Measurements from ENCODE around the gene PLCL2. TPM values are rescaled to one million over a fixed set of nuclear protein-coding genes. Genes with fewer than 3 reads are reported as not detected.
A peak's percentile ranks its signal among the peaks of the same experiment; 100 is the strongest.
"Not testable (repeated sequence)": the region's sequence is repeated elsewhere in the genome, so short reads cannot be mapped to it uniquely, and the experiment has no call there.

PLCL2 gene
- total and polyA plus RNA-seq, 5 experiments from 2014 or later, result 57.7 to 86.3 (median 84.4) TPM

- peaks cover 0 to 2% (median 0%) of the 10 kb centered on the region in 9 donors for H3K9me3 Mint-ChIP-seq
- POLR2A ChIA-PET, result interaction anchor here (0.6 kb wide), 1 partner anchor 67 kb away, joined by 3 read pairs; no protein-coding TSS in a partner anchor
- no peak for ATAC-seq
- peaks cover 19 to 53% (median 44%) of the 10 kb centered on the region in 4 donors for H3K4me1 Mint-ChIP-seq
- H3K4me3 Mint-ChIP-seq, result peak overlapping the region in 6 of 10 donors; percentile 7 to 66 (median 32)
- DNase-seq, result no peak
- H3K36me3 Mint-ChIP-seq, result peaks cover 0 to 2% (median 2%) of the 10 kb centered on the region in 3 donors
- H3K27me3 Mint-ChIP-seq, result no peaks in the 10 kb centered on the region
- H3K27ac Mint-ChIP-seq, result peak overlapping the region in 5 of 10 donors; percentile 0 to 57 (median 12)
Observed at GRCh38 chr3:16950845-16951244, 66.1 kb downstream of the PLCL2 start.

DNA sequence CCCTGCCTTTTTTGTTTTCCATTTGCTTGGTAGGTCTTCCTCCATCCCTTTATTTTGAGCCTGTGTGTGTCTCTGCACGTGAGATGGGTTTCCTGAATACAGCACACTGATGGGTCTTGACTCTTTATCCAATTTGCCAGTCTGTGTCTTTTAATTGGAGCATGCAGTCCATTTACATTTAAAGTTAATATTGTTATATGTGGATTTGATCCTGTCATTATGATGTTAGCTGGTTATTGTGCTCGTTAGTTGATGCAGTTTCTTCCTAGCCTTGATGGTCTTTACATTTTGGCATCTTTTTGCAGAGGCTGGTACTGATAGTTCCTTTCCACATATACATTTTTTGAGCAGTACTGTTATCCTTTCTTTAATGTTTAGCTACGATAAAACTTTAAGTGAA, 73.1 kb downstream of the PLCL2 start:
- DNase-seq, ATAC-seq, H3K27me3 Mint-ChIP-seq, POLR2A ChIA-PET: not testable (repeated sequence)
- peaks cover 0 to 20% (median 4%) of the 10 kb centered on the region in 9 donors for H3K9me3 Mint-ChIP-seq
- peaks cover 7 to 17% (median 10%) of the 10 kb centered on the region in 3 donors for H3K36me3 Mint-ChIP-seq
- H3K27ac Mint-ChIP-seq, result peak overlapping the region in 1 of 10 donors; percentile 29
- peak overlapping the region in 1 of 10 donors; percentile 28 for H3K4me3 Mint-ChIP-seq
- H3K4me1 Mint-ChIP-seq, result peaks cover 27 to 59% (median 42%) of the 10 kb centered on the region in 4 donors

GRCh38 chr3:16960125-16960524, 75.4 kb downstream of the PLCL2 start:
- POLR2A ChIA-PET, result no interaction called here
- DNase-seq (no peak), ATAC-seq (no peak)
- H3K9me3 Mint-ChIP-seq, result peaks cover 0 to 20% (median 5%) of the 10 kb centered on the region in 9 donors
- H3K36me3 Mint-ChIP-seq, result peaks cover 7 to 17% (median 10%) of the 10 kb centered on the region in 3 donors
- peak overlapping the region in 1 of 10 donors; percentile 37 for H3K4me3 Mint-ChIP-seq
- peaks cover 27 to 57% (median 46%) of the 10 kb centered on the region in 4 donors for H3K4me1 Mint-ChIP-seq
- H3K27ac Mint-ChIP-seq, result peak overlapping the region in 7 of 10 donors; percentile 10 to 58 (median 41)
- no peaks in the 10 kb centered on the region for H3K27me3 Mint-ChIP-seq

- no peak for ATAC-seq
- peaks cover 7 to 21% (median 13%) of the 10 kb centered on the region in 3 donors for H3K36me3 Mint-ChIP-seq
- H3K27ac Mint-ChIP-seq, result peak overlapping the region; percentile 3 to 61 (median 34)
- peaks cover 27 to 56% (median 45%) of the 10 kb centered on the region in 4 donors for H3K4me1 Mint-ChIP-seq
- POLR2A ChIA-PET, result interaction anchor here (0.7 kb wide), 1 partner anchor 119 kb away, joined by 3 read pairs; no protein-coding TSS in a partner anchor
- peak in 1 of 10 donors; percentile 37 for DNase-seq
- H3K9me3 Mint-ChIP-seq, result peaks cover 0 to 20% (median 5%) of the 10 kb centered on the region in 9 donors
- H3K27me3 Mint-ChIP-seq, result no peaks in the 10 kb centered on the region
- H3K4me3 Mint-ChIP-seq, result no peak overlapping the region
Observed at GRCh38 chr3:16961621-16962205, 77.0 kb downstream of the PLCL2 start.

- H3K4me3 Mint-ChIP-seq, result no peak overlapping the region
Observed at GRCh38 chr3:16975083-16975482, 90.3 kb downstream of the PLCL2 start.

DNA sequence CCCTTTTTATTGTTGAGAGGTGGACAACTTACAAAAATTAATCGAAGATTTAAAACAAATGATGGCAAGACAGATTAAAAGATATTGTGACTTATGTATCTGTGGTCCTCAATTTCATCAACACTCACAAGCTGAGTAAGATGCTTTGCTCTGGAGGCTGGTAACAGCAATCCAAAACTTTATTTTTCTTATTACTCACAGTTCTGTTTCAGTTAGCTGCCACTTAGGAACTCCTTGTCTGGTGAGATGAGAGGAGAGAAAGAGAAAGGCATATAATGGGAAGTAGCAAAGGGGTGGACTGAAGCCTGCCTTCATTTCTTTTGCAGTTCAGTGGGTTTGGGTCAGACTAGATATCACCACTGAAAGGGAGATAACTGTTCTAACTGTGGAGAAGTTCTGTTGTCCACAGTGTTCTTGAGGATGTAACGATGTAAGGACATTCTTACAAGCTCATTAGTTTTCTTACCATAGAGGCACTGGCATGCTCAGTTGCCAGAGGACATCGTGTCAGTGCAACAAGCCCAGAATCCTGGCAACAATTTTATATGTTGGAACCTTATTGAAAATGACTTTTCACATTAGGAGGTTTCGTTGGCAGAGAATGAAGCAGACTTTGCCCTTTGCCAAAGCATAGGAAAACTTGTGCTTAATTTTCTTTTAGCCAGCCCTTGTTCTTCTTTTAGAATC, 93.6 kb downstream of the PLCL2 start:
- ATAC-seq (no peak), DNase-seq (no peak)
- Mint-ChIP-seq H3K4me1 (peaks cover 32 to 75% (median 65%) of the 10 kb centered on the region in 4 donors), H3K36me3 (peaks cover 2 to 14% (median 6%) of the 10 kb centered on the region in 3 donors), H3K4me3 (peak overlapping the region in 1 of 10 donors; percentile 11), H3K27me3 (no peaks in the 10 kb centered on the region), H3K9me3 (peaks cover 0 to 13% (median 2%) of the 10 kb centered on the region in 9 donors), H3K27ac (peak overlapping the region in 8 of 10 donors; percentile 14 to 75 (median 56))
- POLR2A ChIA-PET, result no interaction called here

More at GRCh38 chr3:16975083-16975482, 90.3 kb downstream of the PLCL2 start:
- Mint-ChIP-seq H3K9me3 (peaks cover 0 to 20% (median 13%) of the 10 kb centered on the region in 9 donors), H3K36me3 (peaks cover 14 to 19% (median 18%) of the 10 kb centered on the region in 3 donors), H3K27me3 (no peaks in the 10 kb centered on the region), H3K4me1 (peaks cover 43 to 68% (median 65%) of the 10 kb centered on the region in 4 donors), H3K27ac (peak overlapping the region in 4 of 10 donors; percentile 21 to 80 (median 48))
- DNase-seq, result no peak
- POLR2A ChIA-PET, result no interaction called here
- no peak for ATAC-seq

DNA sequence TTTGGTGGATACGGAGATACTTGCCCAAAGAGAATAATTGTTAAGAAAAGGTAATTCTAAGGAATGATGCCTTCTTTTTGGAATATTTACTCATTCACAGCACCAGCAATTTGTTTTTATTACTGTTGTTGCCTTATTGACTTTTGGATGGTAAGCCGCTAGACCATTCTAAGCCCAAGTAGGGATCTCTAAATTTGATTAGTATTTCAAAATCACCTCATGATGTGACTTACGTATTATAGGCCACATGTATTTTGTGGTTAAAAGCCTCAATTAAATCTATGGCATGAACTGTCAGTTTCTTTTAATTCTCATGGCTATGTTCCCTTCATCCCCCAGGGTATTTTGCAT, 94.1 kb downstream of the PLCL2 start:
- H3K4me1 Mint-ChIP-seq, result peaks cover 28 to 75% (median 61%) of the 10 kb centered on the region in 4 donors
- peak overlapping the region in 5 of 10 donors; percentile 14 to 74 (median 48) for H3K27ac Mint-ChIP-seq
- ATAC-seq (no peak), DNase-seq (no peak)
- H3K27me3 Mint-ChIP-seq, result no peaks in the 10 kb centered on the region
- peaks cover 0 to 7% (median 0%) of the 10 kb centered on the region in 9 donors for H3K9me3 Mint-ChIP-seq
- POLR2A ChIA-PET, result no interaction called here
- H3K4me3 Mint-ChIP-seq, result peak overlapping the region in 1 of 10 donors; percentile 11
- H3K36me3 Mint-ChIP-seq, result peaks cover 1 to 14% (median 2%) of the 10 kb centered on the region in 3 donors

- H3K9me3 Mint-ChIP-seq, POLR2A ChIA-PET, H3K27me3 Mint-ChIP-seq, H3K27ac Mint-ChIP-seq, DNase-seq, ATAC-seq, H3K4me3 Mint-ChIP-seq: not testable (repeated sequence)
- Mint-ChIP-seq H3K4me1 (peaks cover 20 to 74% (median 55%) of the 10 kb centered on the region in 4 donors), H3K36me3 (peaks cover 0 to 13% (median 2%) of the 10 kb centered on the region in 3 donors)
Observed at GRCh38 chr3:16979769-16980515, 95.2 kb downstream of the PLCL2 start.

- ATAC-seq, H3K9me3 Mint-ChIP-seq, DNase-seq, H3K4me3 Mint-ChIP-seq, H3K27me3 Mint-ChIP-seq, POLR2A ChIA-PET: not testable (repeated sequence)
- H3K36me3 Mint-ChIP-seq, result peaks cover 0 to 13% (median 2%) of the 10 kb centered on the region in 3 donors
- peaks cover 20 to 73% (median 55%) of the 10 kb centered on the region in 4 donors for H3K4me1 Mint-ChIP-seq
- H3K27ac Mint-ChIP-seq, result peak overlapping the region in 1 of 10 donors; percentile 31
Observed at GRCh38 chr3:16980526-16980925, 95.8 kb downstream of the PLCL2 start.

- POLR2A ChIA-PET, result no interaction called here
- Mint-ChIP-seq H3K9me3 (no peaks in the 10 kb centered on the region), H3K27me3 (no peaks in the 10 kb centered on the region), H3K36me3 (peaks cover 0 to 11% (median 4%) of the 10 kb centered on the region in 3 donors), H3K4me1 (peaks cover 13 to 75% (median 55%) of the 10 kb centered on the region in 4 donors), H3K27ac (peak overlapping the region in 1 of 10 donors; percentile 56), H3K4me3 (peak overlapping the region in 1 of 10 donors; percentile 59)
- DNase-seq, result no peak
- no peak for ATAC-seq
Observed at GRCh38 chr3:16982460-16982859, 97.7 kb downstream of the PLCL2 start.

DNA sequence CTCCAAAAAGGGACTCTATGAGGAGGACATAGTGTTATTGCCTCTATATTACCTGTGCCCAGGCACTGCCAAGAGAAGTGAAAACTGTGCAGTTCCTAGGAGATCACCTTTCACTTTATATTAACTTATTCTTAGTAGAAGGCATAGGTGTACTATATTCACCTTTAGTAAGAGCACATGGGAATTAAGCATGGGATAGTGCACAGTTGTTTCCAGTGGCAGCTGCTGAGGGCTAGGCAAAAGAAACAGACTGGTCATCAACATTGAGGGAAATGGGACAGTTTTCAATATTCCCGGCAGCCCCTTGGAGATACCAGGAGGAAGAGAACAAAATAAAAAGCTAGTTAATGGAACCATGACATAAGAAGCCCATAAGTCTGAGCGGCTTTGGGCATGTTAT, 100.9 kb downstream of the PLCL2 start:
- Mint-ChIP-seq H3K4me3 (peak overlapping the region in 2 of 10 donors; percentile 4 to 6), H3K36me3 (peaks cover 0 to 9% (median 2%) of the 10 kb centered on the region in 3 donors), H3K9me3 (no peaks in the 10 kb centered on the region), H3K27me3 (no peaks in the 10 kb centered on the region), H3K4me1 (peaks cover 20 to 89% (median 68%) of the 10 kb centered on the region in 4 donors), H3K27ac (peak overlapping the region in 2 of 10 donors; percentile 26 to 32)
- POLR2A ChIA-PET, result no interaction called here
- ATAC-seq, result no peak
- DNase-seq, result no peak

DNA sequence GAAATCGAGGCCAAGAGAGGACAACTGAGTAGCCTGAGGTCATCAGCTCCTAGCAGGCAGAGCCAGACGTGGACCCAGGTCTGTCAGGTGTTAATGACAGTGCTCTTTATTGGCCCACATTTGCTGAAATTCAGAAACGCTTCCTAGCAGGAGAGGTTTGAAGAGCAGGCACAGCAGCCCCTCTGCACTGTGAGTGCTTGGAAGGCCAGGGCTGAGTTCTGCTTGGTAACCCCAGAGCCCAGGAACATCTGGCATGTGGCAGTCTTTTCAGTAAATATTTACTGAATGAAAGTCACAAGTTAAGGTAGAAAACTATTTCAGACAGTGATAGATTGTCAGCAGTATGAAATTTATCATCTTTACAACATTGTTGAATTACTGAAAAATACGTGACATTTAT, 102.4 kb downstream of the PLCL2 start:
- Mint-ChIP-seq H3K4me1 (peaks cover 27 to 87% (median 71%) of the 10 kb centered on the region in 4 donors), H3K9me3 (no peaks in the 10 kb centered on the region), H3K36me3 (peaks cover 0 to 4% (median 2%) of the 10 kb centered on the region in 3 donors), H3K4me3 (peak overlapping the region in 2 of 10 donors; percentile 18 to 38), H3K27ac (peak overlapping the region in 2 of 10 donors; percentile 53 to 75), H3K27me3 (no peaks in the 10 kb centered on the region)
- DNase-seq (no peak), ATAC-seq (no peak)
- POLR2A ChIA-PET, result interaction anchor here (0.6 kb wide), 1 partner anchor 146 kb away, joined by 3 read pairs; no protein-coding TSS in a partner anchor
